GM21786 (cell line): ENCODE measurements around the gene DSTN.

Source experiments
- ATAC-seq: cut with Tn5 transposase; IDR thresholded peaks from one replicate; pipeline ENCODE4 v1.9.1; 2021; ENCODE audit not compliant: unreplicated experiment

DSTN gene

GRCh38 chr20:17569616-17570346 lies at the start of gene DSTN:
Gene DSTN, plus strand, starts transcription at chr20:17570075. Its CDS starts 134 bp downstream, at chr20:17570209.
- peak; percentile 93 for ATAC-seq

DNA sequence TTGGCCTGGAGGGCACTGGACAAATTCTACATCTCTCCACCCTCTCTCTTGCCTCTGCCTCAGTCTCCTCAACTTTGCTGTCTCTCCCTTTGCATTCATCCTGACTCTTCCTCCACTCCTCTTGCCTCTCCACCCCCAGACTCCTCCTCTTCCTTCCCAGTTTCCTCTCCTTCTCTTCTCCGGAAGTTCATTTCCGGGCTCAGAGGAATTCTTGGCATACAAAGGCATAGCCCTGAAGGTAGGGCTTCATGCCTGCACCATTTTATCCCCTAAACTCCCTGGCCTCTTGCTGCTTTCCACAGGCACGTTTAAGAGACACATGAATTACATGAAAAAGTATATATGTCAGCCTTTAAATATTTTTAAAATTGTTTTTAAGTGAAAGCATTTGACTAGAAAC lies 49.3 kb upstream of the DSTN start:
- no peak for ATAC-seq

DNA sequence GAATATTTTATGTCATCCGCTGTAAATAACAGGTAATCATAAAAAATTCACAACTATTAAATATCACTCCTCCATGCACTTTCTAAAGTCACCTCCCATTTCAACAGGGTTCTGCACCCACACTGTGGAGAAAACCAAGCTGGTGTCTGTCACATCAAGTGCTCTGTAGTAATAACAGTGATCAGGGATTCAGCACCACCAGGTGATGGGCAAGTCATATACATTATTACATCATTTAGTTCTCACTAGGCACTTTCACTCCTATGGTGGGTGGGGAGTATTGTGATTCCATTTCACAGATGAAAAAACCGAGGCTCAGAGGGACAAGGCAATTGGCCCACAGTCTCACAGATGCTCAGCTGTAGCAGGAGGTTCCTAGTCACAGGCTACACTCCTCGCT lies 47.3 kb upstream of the DSTN start:
- no peak for ATAC-seq

- no peak for ATAC-seq
Measured at GRCh38 chr20:17523326-17523725, 46.5 kb upstream of the DSTN start.

DNA sequence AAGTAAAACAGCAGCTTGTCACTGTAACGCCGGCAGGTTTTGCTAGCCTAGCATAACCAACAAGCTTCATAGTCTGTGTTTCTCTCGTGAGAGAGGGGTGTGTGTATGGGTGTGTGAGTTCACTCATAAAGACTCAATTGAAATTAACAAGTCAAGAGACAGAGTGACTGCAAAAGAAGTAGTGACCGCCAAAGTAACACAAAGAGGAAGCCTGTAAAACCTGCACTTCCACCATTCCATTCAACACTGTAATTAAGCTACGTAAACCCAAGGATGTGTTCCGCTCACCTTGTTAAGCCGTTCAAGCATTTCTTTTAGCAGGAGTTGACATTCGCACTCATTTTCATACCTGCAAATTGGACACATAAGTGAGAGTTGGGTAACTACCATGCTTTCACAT lies 45.3 kb upstream of the DSTN start:
- ATAC-seq, result no peak

- ATAC-seq, result no peak
Measured at GRCh38 chr20:17525132-17525531, 44.7 kb upstream of the DSTN start.

DNA sequence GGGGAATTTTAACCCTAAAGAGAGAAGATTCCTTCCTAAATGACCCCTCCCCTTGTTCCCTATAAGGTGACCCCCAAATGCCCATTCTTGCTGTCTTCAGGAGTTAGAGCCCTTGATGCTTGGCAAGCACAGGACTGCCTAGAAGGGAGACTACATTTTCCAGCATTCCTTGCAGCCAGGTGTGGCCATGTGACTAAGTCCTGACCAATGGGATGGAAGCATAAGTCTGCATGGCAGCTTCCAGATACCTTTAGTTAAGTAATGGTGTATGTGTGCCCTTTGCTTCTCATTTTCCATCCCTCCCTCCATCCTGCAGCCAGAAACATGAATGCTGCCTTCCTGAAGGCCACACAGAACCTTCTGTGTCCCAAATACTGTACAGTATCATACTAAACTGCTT lies 44.2 kb upstream of the DSTN start:
- ATAC-seq, result no peak

GRCh38 chr20:17529586-17529985 lies 40.3 kb upstream of the DSTN start:
- no peak for ATAC-seq

DNA sequence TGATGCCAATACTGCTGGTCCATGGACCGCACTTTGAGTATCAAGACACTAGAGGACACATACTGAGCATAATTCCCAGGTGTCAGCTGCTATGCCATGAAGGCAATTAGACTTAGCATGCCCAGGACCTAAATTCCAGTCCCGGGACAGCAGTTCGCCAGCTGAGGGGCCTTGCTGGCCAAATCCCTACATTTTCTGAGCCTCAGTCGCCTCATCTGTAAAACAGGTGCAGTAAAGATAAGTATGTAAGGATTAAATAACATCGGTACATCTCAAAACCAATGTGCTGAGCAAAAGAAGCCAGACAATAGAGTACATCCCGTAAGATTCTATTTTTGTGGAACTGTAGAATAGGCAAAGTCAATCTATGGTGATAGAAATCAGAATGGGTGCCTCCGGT lies 39.7 kb upstream of the DSTN start:
- ATAC-seq, result no peak

- ATAC-seq, result no peak
Measured at GRCh38 chr20:17530716-17531664, 38.9 kb upstream of the DSTN start, which contains the start of gene BFSP1. Gene BFSP1, minus strand, starts transcription at chr20:17531379. Its CDS starts 50 bp downstream, at chr20:17531329.

DNA sequence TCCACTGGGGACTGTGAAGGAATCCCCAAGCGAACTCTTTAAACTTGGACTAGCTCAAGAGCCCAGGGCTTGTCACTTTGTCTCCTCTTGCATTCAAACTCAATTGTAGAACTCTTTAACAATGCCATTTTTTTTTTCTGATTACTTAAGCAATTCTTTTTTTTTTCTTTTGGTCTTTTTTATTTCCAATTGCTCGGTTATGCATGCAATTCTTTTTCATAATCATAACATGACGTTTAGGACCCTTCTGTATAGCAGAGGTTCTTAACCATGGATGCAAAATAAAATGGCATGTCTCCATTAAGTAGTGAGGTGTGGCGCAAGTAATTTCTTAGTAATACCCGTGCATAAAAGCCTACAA lies 38.2 kb upstream of the DSTN start:
- ATAC-seq, result no peak

DNA sequence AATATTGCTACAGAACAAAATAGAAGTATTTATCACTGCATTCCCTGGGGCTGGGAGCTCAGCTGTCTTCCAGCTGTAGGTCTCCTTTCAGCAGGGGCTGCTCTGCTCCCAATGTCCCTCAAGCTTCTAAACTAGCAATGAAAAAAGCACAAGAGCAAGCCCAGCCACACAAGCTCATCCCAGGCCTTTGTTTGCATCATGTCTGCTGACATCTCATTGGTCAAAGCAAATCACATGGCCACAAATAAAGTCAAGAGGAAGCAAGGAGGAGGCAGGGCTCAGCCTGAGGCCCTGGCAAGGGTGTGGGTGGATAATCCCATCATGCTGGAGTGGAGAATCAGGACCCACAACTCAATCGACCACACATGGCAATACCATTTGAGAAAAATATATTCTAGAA lies 36.5 kb upstream of the DSTN start:
- peak; percentile 47 for ATAC-seq

DNA sequence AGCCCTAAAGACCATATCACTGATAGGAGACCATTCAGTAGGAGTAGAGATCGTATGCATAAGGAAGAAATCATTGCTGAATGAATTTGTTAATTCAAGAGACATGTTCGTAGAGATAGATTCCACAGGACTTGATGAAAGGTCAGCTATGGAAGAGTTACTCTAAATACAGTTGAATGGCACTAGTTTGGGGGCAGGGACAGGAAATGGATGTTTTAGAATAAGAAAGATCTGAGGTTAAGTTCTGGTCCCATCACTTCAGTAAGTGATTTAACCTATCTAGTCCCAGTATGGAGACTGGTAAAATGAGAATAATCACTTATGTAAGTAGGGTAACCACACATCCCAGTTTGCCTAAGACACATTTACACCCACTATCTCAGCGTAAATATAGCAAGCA lies 35.8 kb upstream of the DSTN start:
- ATAC-seq, result no peak

DNA sequence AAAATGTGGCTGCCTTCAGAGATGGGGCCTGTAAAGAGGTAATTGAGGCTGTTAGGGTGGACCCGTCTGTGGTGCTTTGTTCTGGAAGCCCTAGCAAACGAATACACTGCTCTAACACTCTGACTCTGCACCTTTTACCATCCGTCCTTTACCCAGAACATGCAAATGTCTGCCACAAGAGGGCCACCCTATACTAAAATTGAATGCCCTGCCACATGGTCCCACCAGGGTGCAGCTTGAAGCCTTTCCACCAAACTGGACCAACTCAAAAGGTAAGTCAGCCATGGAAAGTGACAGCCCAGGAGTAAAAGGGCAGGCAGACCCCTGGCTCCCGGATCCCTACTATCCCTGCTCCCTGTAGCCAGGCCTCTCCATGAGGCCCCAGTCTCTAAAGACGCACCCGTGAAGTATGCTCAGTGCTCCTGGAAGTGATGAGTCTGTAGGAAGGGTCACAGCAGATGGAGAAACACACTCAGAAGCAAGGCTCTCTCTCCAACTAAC lies 32.9 kb upstream of the DSTN start:
- ATAC-seq, result peak; percentile 70

DNA sequence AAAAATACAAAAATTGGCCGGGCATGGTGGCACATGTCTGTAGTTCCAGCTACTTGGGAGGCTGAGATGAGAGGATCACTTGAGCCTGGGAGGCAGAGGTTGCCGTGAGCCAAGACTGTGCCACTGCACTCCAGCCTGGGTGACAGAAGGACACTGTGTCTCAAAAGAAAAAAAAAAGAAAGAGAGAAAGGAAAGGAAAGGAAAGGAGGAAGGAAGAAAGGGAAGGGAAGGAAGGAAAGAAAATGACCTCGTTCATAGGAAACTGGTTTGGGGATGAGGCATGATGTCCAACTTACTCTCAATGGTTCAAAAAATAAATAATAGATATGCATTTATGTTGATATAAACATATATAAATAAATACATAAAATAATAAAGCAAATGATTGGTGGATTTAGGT lies 31.9 kb upstream of the DSTN start:
- no peak for ATAC-seq

- peak; percentile 78 for ATAC-seq
Measured at GRCh38 chr20:17538517-17539170, 31.2 kb upstream of the DSTN start.

- ATAC-seq, result no peak
Measured at GRCh38 chr20:17541596-17541995, 28.3 kb upstream of the DSTN start.

DNA sequence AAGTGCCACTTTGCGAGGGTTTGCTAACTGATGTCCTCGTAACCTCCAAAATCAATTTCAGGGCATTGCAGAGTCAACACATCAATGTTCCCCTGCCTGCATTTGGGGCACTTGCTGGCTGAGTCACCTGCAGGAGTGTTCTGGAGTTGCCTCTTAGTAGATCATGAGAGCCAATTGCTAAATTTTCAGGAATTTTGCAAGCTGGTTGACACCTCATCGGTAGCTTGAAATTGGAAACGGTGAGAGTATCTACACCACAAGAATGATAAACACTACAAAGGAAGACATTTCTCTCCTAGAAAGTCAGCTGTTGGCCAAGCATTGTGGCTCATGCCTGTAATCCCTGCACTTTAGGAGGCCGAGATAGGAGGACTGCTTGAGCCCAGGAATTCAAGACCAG lies 27.9 kb upstream of the DSTN start:
- ATAC-seq, result no peak

GRCh38 chr20:17542481-17542880 lies 27.4 kb upstream of the DSTN start:
- no peak for ATAC-seq

GRCh38 chr20:17542993-17543412 lies 26.9 kb upstream of the DSTN start:
- no peak for ATAC-seq

GRCh38 chr20:17543531-17544131 lies 26.2 kb upstream of the DSTN start:
- no peak for ATAC-seq
